Measurements from ENCODE around the gene PRKRIP1.

PRKRIP1 gene

DNA sequence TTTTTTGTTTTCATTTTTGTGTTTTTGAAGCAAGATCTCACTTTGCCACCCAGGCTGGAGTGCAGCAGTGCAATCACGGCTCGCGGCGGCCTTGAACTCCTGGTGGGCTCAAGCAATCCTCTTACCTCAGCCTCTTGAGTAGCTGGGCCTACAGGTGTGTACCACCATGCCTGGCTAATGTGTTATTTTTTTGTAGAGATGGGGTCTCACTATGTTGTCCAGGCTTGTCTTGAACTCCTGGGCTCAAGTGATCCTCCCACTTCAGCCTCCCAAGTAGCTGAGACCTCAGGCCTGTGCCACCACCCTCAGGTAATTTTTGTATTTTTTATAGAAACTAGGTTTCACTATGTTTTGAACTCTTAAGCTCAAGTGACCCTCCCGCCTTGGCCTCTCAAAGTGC is 14.8 kb downstream of the PRKRIP1 start:
- Mint-ChIP-seq H3K27me3 (no peaks in the 10 kb centered on the region), H3K9me3 (no peaks in the 10 kb centered on the region), H3K27ac (no peak overlapping the region), H3K4me3 (no peak overlapping the region), H3K36me3 (peaks cover 59% of the 10 kb centered on the region), H3K4me1 (peaks cover 30% of the 10 kb centered on the region)
- CTCF ChIA-PET, result interaction anchor here (0.6 to 3.2 kb wide), 6 partner anchors 15 to 56 kb away, joined by 3 to 23 read pairs (median 10); partner anchors contain the start of genes ALKBH4, LRWD1 and ORAI2
- DNase-seq, result no peak

DNA sequence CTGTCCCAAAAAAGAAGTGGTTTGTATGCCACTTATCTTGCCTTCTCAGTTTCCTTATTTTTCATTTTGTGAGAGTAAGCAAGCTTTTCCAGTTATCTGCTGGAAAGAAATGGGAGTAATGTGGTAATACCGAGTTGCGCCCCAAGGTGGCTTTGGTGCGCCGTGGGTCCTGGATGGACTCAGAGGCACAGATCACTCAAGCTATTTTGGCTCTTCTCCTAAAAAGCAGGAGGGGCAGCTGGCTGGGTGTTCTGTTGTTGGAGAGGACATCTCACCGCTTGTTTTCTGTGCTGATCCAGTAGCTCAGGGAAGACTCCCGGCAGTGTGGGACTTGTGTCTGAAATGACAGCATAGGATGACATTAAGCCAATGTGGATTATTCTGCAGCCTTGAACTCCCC is 16.4 kb downstream of the PRKRIP1 start:
- Mint-ChIP-seq H3K4me1 (peaks cover 46% of the 10 kb centered on the region), H3K36me3 (peaks cover 59% of the 10 kb centered on the region), H3K9me3 (no peaks in the 10 kb centered on the region), H3K4me3 (no peak overlapping the region), H3K27me3 (no peaks in the 10 kb centered on the region), H3K27ac (no peak overlapping the region)
- DNase-seq, result peak; percentile 70
- CTCF ChIA-PET, result interaction anchor here (0.5 to 5.8 kb wide), 20 partner anchors 9 to 57 kb away, joined by 3 to 34 read pairs (median 4); partner anchors contain the start of gene ORAI2

- Mint-ChIP-seq H3K36me3 (peaks cover 54% of the 10 kb centered on the region), H3K27ac (peak overlapping the region; percentile 62), H3K4me1 (peaks cover 50% of the 10 kb centered on the region), H3K9me3 (no peaks in the 10 kb centered on the region), H3K4me3 (no peak overlapping the region), H3K27me3 (no peaks in the 10 kb centered on the region)
- DNase-seq, result no peak
- CTCF ChIA-PET, result interaction anchor here (0.5 to 5.8 kb wide), 19 partner anchors 11 to 57 kb away, joined by 3 to 34 read pairs (median 5); partner anchors contain the start of gene ORAI2
Measured at GRCh38 chr7:102413091-102413490, 16.9 kb downstream of the PRKRIP1 start.

DNA sequence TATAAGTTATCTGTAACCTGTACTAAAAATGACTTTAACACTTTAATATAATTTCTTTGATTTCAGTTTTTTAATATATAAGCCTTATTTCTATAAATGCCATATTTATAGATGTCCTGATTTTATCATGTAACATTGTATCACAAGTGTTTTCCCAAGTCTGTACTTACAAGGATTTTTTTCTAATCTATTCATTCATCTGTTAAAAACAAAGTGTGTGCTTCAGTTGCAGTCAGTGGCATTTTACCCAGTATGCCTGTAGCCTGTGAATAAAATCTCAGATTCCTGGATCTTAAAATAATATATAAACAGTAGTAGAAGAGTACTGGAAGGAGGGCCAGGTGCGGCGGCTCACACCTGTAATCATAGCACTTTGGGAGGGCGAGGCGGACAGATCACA is 17.4 kb downstream of the PRKRIP1 start:
- Mint-ChIP-seq H3K4me3 (no peak overlapping the region), H3K36me3 (peaks cover 52% of the 10 kb centered on the region), H3K27me3 (no peaks in the 10 kb centered on the region), H3K9me3 (no peaks in the 10 kb centered on the region), H3K4me1 (peaks cover 54% of the 10 kb centered on the region), H3K27ac (peak overlapping the region; percentile 76)
- no peak for DNase-seq
- CTCF ChIA-PET, result interaction anchor here (1.5 to 5.8 kb wide), 7 partner anchors 12 to 54 kb away, joined by 4 to 34 read pairs (median 13); partner anchors contain the start of gene ORAI2

- H3K4me1 Mint-ChIP-seq, result peaks cover 70% of the 10 kb centered on the region
- CTCF ChIA-PET, result interaction anchor here (0.7 to 5.8 kb wide), 8 partner anchors 10 to 50 kb away, joined by 3 to 34 read pairs (median 6); partner anchors contain the start of gene ORAI2
- peak overlapping the region; percentile 66 for H3K4me3 Mint-ChIP-seq
- DNase-seq, result peak; percentile 79
- no peaks in the 10 kb centered on the region for H3K27me3 Mint-ChIP-seq
- no peaks in the 10 kb centered on the region for H3K9me3 Mint-ChIP-seq
- peaks cover 51% of the 10 kb centered on the region for H3K36me3 Mint-ChIP-seq
- peak overlapping the region; percentile 99 for H3K27ac Mint-ChIP-seq
Measured at GRCh38 chr7:102415685-102416225, 19.6 kb downstream of the PRKRIP1 start.

- no peaks in the 10 kb centered on the region for H3K27me3 Mint-ChIP-seq
- peak overlapping the region; percentile 99 for H3K27ac Mint-ChIP-seq
- H3K4me1 Mint-ChIP-seq, result peaks cover 75% of the 10 kb centered on the region
- DNase-seq, result no peak
- CTCF ChIA-PET, result interaction anchor here (1.0 to 5.8 kb wide), 5 partner anchors 10 to 49 kb away, joined by 6 to 34 read pairs (median 9); partner anchors contain the start of gene ORAI2
- H3K4me3 Mint-ChIP-seq, result peak overlapping the region; percentile 66
- no peaks in the 10 kb centered on the region for H3K9me3 Mint-ChIP-seq
- H3K36me3 Mint-ChIP-seq, result peaks cover 53% of the 10 kb centered on the region
Measured at GRCh38 chr7:102416406-102416805, 20.2 kb downstream of the PRKRIP1 start.

GRCh38 chr7:102417105-102417504 is 20.9 kb downstream of the PRKRIP1 start:
- no peak for DNase-seq
- peaks cover 47% of the 10 kb centered on the region for H3K36me3 Mint-ChIP-seq
- no peaks in the 10 kb centered on the region for H3K9me3 Mint-ChIP-seq

DNA sequence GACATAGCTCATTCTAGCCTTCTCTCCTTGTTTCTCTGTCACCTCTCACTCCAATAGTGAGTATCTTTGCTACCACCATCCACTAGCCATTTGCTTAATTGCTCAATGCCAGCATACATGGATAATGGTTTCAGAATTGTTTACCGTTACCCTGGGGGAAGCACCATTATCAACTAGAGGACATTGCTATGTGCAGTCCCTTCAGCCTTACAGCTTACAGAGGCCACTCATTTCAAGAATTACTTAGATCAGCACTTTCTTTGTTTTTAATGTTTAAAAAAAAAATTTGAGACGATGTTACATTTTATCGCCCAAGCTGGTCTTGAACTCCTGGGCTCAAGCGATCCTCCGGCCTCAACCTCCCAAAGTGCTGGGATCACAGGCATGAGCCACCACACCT is 22.4 kb downstream of the PRKRIP1 start:
- H3K4me1 Mint-ChIP-seq, result peaks cover 73% of the 10 kb centered on the region
- no peaks in the 10 kb centered on the region for H3K9me3 Mint-ChIP-seq
- CTCF ChIA-PET, result interaction anchor here (1.7 kb wide), 1 partner anchor 14 kb away, joined by 5 read pairs; no protein-coding TSS in a partner anchor
- H3K27me3 Mint-ChIP-seq, result no peaks in the 10 kb centered on the region
- peaks cover 49% of the 10 kb centered on the region for H3K36me3 Mint-ChIP-seq
- DNase-seq, result no peak
- H3K27ac Mint-ChIP-seq, result peak overlapping the region; percentile 49
- H3K4me3 Mint-ChIP-seq, result no peak overlapping the region

More at GRCh38 chr7:102417105-102417504, 20.9 kb downstream of the PRKRIP1 start:
- no peaks in the 10 kb centered on the region for H3K27me3 Mint-ChIP-seq
- H3K4me3 Mint-ChIP-seq, result peak overlapping the region; percentile 17
- peak overlapping the region; percentile 99 for H3K27ac Mint-ChIP-seq
- H3K4me1 Mint-ChIP-seq, result peaks cover 79% of the 10 kb centered on the region
- CTCF ChIA-PET, result interaction anchor here (1.7 to 5.8 kb wide), 3 partner anchors 9 to 17 kb away, joined by 5 to 34 read pairs (median 27); partner anchors contain the start of gene ORAI2

GRCh38 chr7:102421706-102422240 is 25.6 kb downstream of the PRKRIP1 start:
- Mint-ChIP-seq H3K9me3 (no peaks in the 10 kb centered on the region), H3K27ac (no peak overlapping the region), H3K4me1 (peaks cover 74% of the 10 kb centered on the region), H3K36me3 (peaks cover 54% of the 10 kb centered on the region), H3K27me3 (no peaks in the 10 kb centered on the region), H3K4me3 (no peak overlapping the region)
- CTCF ChIA-PET, result interaction anchor here (0.7 to 1.1 kb wide), 2 partner anchors 16 to 18 kb away, joined by 3 to 5 read pairs; no protein-coding TSS in a partner anchor
- DNase-seq, result no peak

- Mint-ChIP-seq H3K9me3 (no peaks in the 10 kb centered on the region), H3K27me3 (no peaks in the 10 kb centered on the region), H3K4me1 (peaks cover 79% of the 10 kb centered on the region), H3K4me3 (no peak overlapping the region), H3K27ac (peak overlapping the region; percentile 100), H3K36me3 (peaks cover 52% of the 10 kb centered on the region)
- CTCF ChIA-PET, result no interaction called here
- DNase-seq, result no peak
Measured at GRCh38 chr7:102424129-102424551, 28.0 kb downstream of the PRKRIP1 start.

DNA sequence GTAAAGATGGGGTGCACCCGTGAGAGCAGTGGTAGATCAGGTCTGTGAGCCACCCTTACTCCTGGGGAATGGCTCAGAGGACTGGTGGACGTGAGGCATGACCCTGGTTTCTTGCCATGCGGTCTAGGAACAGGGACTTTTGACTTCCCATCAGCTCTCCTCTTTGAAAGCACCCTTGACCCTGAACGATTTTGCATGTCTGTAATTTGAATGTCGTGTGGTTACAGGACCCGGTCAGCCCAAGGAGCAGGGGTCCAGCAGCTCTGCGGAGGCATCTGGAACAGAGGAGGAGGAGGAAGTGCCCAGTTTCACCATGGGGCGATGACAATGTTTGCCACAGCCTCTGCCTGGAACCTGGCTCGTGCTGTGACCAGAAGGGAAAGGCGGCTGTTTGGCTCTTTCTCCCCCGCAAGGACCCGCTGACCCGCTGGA is 28.6 kb downstream of the PRKRIP1 start:
- no peak for DNase-seq
- Mint-ChIP-seq H3K9me3 (no peaks in the 10 kb centered on the region), H3K4me1 (peaks cover 81% of the 10 kb centered on the region), H3K27ac (peak overlapping the region; percentile 100), H3K27me3 (no peaks in the 10 kb centered on the region), H3K36me3 (peaks cover 53% of the 10 kb centered on the region), H3K4me3 (no peak overlapping the region)
- CTCF ChIA-PET, result interaction anchor here (0.9 to 2.8 kb wide), 2 partner anchors 10 to 19 kb away, joined by 3 to 34 read pairs; no protein-coding TSS in a partner anchor

DNA sequence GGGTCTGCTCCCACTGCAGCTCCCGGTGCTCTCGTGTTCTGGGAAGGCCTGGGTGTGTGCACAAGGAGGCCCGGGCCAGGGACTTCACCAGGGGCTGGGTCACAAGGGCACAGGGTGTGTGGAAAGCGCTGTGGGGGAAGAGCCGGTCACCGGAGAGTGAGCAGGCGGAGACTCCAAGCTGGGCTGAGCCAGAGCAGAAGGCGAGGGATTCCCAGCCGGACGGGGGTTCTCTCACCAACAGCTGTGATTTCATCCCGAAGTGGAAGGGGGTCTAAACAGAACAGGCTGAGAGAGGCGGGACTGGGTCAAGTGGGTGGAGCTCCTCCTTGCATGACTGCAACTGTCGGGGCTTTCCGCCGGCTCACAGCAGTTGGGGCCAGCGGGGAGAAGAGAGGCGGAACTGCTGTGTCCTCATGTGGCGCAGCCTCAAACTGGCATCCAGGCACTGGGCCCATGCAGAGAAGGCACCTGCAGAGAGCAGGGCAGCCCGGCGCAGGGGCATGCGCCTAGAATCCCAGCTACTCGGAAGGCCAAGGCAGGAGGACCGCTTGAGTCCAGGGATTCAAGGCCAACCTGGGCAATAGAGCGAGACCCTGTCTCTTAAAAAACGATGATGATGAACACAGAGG is 29.6 kb downstream of the PRKRIP1 start:
- Mint-ChIP-seq H3K4me3 (peak overlapping the region; percentile 73), H3K27me3 (no peaks in the 10 kb centered on the region), H3K9me3 (no peaks in the 10 kb centered on the region), H3K36me3 (peaks cover 44% of the 10 kb centered on the region), H3K27ac (peak overlapping the region; percentile 100), H3K4me1 (peaks cover 82% of the 10 kb centered on the region)
- CTCF ChIA-PET, result interaction anchor here (0.7 to 2.8 kb wide), 6 partner anchors 11 to 41 kb away, joined by 3 to 34 read pairs (median 4); no protein-coding TSS in a partner anchor
- peak; percentile 87 for DNase-seq

- peak; percentile 84 for DNase-seq
- Mint-ChIP-seq H3K9me3 (no peaks in the 10 kb centered on the region), H3K4me1 (peaks cover 83% of the 10 kb centered on the region), H3K4me3 (peak overlapping the region; percentile 73), H3K27ac (peak overlapping the region; percentile 100), H3K36me3 (peaks cover 39% of the 10 kb centered on the region), H3K27me3 (no peaks in the 10 kb centered on the region)
- CTCF ChIA-PET, result interaction anchor here (1.1 to 2.8 kb wide), 4 partner anchors 12 to 40 kb away, joined by 3 to 34 read pairs (median 5); no protein-coding TSS in a partner anchor
Measured at GRCh38 chr7:102426268-102427018, 30.3 kb downstream of the PRKRIP1 start.

All from activated naive CD4-positive, alpha-beta T cell treated with anti-CD3 and anti-CD28 coated beads, Interleukin-2, amount 10 ng/mL, durations not matched to agents 7 days and 5 days (primary cell).